ENCODE data around the gene CFAP97D2. TPM values are rescaled to one million over a fixed set of nuclear protein-coding genes. Genes with fewer than 3 reads are reported as not detected.
"Not testable (repeated sequence)": the region's sequence is repeated elsewhere in the genome, so short reads cannot be mapped to it uniquely, and the experiment has no call there.

CFAP97D2 gene
- total and polyA plus RNA-seq, 12 donors = not detected

DNA sequence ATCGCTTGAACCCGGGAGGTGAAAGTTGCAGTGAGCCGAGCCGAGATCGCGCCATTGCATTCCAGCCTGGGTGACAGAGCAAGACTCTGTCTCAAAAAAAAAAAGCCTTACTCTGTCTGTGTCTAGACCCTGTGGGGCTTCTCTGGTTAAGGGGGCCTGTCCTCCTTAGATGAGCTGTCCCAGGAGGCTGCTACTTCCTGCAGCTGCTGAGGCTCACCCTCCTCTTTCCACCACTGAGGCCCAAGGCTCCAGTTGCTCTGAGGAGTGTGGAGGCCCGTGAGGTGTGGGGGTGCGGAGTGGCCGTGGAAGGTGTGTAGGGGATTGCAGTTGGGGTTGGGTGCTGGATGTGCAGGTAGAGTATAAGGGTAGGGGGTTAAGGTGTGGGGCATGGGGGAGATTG is 24.6 kb upstream of the CFAP97D2 start:
- H3K4me3 ChIP-seq = no peak overlapping the region
- TF ChIP-seq CTCF (IDR thresholded peaks at IDR 0.05) = no peak
- DNase-seq (no peak), ATAC-seq (peak in 1 of 8 donors; percentile 27)
- H3K9me3 ChIP-seq = no peaks in the 10 kb centered on the region
- intact Hi-C loops (cut with DNase I) = no loop called here
- H3K27ac ChIP-seq = no peak overlapping the region
- H3K27me3 ChIP-seq = no peaks in the 10 kb centered on the region
- H3K4me1 ChIP-seq = peaks cover 0 to 17% (median 0%) of the 10 kb centered on the region in 9 donors
- H3K36me3 ChIP-seq = no peaks in the 10 kb centered on the region
- 84 to 89% methylated on average over 9 of the region's 9 CpGs for WGBS, 2 donors

DNA sequence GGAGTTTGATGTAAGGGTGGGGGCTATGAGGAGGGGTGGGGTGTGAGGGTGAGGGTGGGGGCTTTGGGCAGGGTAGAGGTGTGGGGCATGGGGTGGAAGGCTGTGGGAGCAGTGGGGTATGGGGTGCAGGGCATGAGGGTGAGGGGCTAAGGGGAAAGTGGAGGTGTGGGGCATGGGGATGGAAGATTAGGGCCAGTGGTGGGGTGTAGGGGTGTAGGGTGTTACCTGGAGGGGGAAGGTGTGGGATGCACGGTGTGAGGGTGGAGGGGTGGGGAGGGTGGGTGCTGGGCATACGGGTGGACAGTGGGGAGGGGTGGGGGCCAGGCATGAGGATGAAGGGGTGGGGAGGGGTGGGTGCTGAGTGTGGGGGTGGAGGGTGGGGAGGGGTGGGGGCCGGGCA is 23.7 kb upstream of the CFAP97D2 start:
- Histone ChIP-seq H3K4me3 (no peak overlapping the region), H3K27ac (no peak overlapping the region), H3K4me1 (peaks cover 0 to 17% (median 0%) of the 10 kb centered on the region in 9 donors), H3K27me3 (no peaks in the 10 kb centered on the region), H3K9me3 (no peaks in the 10 kb centered on the region), H3K36me3 (no peaks in the 10 kb centered on the region)
- no peak for TF ChIP-seq CTCF (IDR thresholded peaks at IDR 0.05)
- whole genome bisulfite sequencing, 2 donors = 79 to 83% methylated on average over 3 of the region's 3 CpGs
- intact Hi-C loops (cut with DNase I) = no loop called here
- ATAC-seq (no peak), DNase-seq (no peak)

DNA sequence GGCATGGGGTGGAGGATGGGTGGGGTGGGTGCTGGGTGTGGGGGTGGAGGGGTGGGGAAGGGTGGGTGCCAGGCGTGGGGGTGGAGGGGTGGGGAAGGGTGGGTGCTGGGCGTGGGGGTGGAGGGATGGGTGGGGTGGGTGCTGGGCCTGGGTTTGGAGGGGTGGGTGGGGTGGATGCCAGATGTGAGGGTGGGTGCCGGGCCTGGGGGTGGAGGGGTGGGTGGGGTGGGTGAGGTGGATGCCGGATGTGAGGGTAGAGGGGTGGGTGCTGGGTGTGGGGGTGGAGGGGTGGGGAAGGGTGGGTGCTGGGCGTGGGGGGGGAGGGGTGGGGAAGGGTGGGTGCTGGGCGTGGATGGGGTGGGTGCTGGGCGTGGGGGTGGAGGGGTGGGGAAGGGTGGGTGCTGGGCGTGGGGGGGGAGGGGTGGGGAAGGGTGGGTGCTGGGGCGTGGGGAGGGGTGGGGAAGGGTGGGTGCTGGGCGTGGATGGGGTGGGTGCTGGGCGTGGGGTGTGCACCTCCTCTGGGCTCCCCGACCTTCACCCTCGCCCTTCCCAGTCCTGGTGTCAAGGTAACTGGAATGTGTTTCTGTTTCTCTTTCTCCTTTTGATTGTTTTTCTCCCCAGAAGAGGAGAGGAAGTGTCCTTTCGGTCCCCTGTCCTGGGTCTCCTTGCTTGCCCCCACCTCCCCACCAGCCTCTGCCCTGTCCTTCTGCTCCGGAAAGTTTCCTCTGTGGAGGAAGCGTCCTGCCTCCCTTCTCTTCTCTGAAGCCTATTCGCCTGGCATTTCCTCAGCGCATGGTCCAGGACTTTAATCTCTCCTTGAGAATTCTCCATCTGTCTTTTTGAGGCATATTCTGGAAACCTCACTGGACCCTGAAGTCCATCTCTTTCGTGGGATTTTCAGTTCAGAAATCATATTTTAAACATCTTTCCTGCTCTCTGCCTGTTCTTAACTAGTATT is 22.9 kb upstream of the CFAP97D2 start:
- Histone ChIP-seq H3K36me3 (no peaks in the 10 kb centered on the region), H3K9me3 (no peaks in the 10 kb centered on the region), H3K27ac (peak overlapping the region in 1 of 10 donors; percentile 47), H3K4me3 (no peak overlapping the region), H3K4me1 (peaks cover 0 to 12% (median 0%) of the 10 kb centered on the region in 9 donors), H3K27me3 (peaks cover 0 to 3% (median 0%) of the 10 kb centered on the region in 7 donors)
- TF ChIP-seq CTCF (IDR thresholded peaks at IDR 0.05) = no peak
- ATAC-seq (no peak), DNase-seq (no peak)
- intact Hi-C loops (cut with DNase I) = no loop called here
- WGBS, 2 donors = 60 to 65% methylated on average over 10 to 19 of the region's 19 CpGs

DNA sequence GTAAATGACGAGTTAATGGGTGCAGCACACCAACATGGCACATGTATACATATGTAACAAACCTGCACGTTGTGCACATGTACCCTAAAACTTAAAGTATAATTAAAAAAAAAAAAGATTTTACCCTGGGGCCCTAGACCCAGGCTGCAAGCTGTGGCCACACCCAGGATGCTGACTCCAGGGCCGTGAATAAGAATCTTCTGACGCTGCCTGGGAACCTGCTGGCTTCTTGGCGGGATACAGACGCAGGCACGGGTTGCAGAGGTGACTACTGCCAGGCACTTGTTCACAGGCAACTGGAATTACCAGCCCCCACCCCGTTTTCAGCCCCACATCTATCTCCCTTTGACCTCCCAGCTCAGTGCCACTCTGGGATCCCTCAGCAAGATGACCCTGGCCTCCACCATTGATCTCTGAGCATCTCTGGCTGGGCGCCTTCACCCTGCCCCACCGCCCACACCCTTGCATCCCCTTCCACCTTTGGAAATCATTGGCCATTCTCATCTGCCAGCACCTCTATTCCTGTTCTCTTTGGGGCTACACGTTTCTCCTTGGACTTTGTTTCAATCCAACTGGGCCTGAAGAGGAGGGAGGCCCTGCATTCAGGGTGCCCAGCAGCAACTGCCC is 21.1 kb upstream of the CFAP97D2 start:
- H3K9me3 ChIP-seq = no peaks in the 10 kb centered on the region
- WGBS, 2 donors = 61 to 74% methylated on average over 11 of the region's 11 CpGs
- no peak for TF ChIP-seq CTCF (IDR thresholded peaks at IDR 0.05)
- ATAC-seq (no peak), DNase-seq (no peak)
- H3K27me3 ChIP-seq = peaks cover 0 to 18% (median 0%) of the 10 kb centered on the region in 7 donors
- H3K4me1 ChIP-seq = peaks cover 0 to 19% (median 0%) of the 10 kb centered on the region in 9 donors
- intact Hi-C loops (cut with DNase I) = no loop called here
- H3K4me3 ChIP-seq = no peak overlapping the region
- H3K27ac ChIP-seq = no peak overlapping the region
- H3K36me3 ChIP-seq = no peaks in the 10 kb centered on the region

GRCh38 chr13:114158869-114159666 is 20.0 kb upstream of the CFAP97D2 start:
- H3K27me3 ChIP-seq = peaks cover 0 to 27% (median 9%) of the 10 kb centered on the region in 7 donors
- H3K9me3 ChIP-seq; intact Hi-C loops (cut with DNase I); H3K4me3 ChIP-seq; DNase-seq; H3K27ac ChIP-seq; ATAC-seq; H3K36me3 ChIP-seq: not testable (repeated sequence)
- 82 to 91% methylated on average over 13 of the region's 13 CpGs for WGBS, 2 donors
- peaks cover 0 to 19% (median 0%) of the 10 kb centered on the region in 9 donors for H3K4me1 ChIP-seq
